Mucosa of gallbladder (tissue), 1 donor: ENCODE results near the gene LGI2. TPM values are rescaled to one million over a fixed set of nuclear protein-coding genes. Genes with fewer than 3 reads are reported as not detected.
A peak's percentile ranks its signal among the peaks of the same experiment; 100 is the strongest.
"Not testable (repeated sequence)": the region's sequence is repeated elsewhere in the genome, so short reads cannot be mapped to it uniquely, and the experiment has no call there.

ENCODE experiments used
- DNase-seq: peaks from one replicate; pipeline ENCODE4 v3.0.0-alpha.2; 2020; ENCODE audit warnings: low spot score
- total RNA-seq: library from RNA; stranded (reverse); gene quantifications from one replicate; pipeline ENCODE4 v1.2.1, GENCODE V29; 2021
- donor health status: DM: no; HTN: no; CAD: no.

LGI2 gene, protein sequence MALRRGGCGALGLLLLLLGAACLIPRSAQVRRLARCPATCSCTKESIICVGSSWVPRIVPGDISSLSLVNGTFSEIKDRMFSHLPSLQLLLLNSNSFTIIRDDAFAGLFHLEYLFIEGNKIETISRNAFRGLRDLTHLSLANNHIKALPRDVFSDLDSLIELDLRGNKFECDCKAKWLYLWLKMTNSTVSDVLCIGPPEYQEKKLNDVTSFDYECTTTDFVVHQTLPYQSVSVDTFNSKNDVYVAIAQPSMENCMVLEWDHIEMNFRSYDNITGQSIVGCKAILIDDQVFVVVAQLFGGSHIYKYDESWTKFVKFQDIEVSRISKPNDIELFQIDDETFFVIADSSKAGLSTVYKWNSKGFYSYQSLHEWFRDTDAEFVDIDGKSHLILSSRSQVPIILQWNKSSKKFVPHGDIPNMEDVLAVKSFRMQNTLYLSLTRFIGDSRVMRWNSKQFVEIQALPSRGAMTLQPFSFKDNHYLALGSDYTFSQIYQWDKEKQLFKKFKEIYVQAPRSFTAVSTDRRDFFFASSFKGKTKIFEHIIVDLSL
- 18.4 TPM for total RNA-seq

DNA sequence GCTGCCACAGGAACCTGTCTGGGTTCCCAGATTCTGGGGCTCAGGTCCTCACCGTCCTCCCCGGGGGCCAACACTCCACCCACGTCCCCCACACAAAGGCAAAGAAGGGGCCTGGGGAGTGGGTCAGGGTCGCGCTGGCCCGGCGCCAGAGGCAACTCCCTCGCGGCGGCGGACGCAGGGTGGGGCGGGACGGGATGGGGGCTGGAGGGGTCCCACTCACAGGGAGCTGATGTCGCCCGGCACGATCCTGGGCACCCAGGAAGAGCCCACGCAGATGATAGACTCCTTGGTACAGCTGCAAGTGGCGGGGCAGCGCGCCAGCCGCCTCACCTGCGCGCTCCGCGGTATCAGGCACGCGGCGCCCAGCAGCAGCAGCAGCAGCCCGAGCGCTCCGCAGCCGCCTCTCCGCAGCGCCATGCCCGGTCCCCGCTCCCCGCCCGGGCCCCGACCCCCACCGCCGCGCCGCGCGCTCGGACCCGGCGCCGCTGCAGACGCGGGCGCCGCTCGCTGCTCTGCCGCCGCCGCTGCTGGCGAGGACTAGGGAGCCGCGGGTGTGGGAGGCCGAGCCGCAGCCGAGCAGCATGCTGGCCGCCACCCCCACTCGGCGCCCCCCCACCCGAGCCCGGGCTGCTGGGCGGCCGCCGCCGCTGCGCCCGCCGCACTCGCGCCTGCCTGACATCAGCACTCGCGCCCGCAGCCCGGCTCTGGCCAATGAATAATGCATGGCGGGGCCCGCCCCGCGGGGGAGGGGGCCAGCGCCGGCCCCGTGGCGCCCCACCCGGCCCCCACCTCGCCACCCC lies at the start of gene LGI2:
Gene LGI2, minus strand, starts transcription at position 670 of the 800 bp plus-strand sequence. Its CDS starts 253 bp downstream, at position 417.
- DNase-seq = peak; percentile 25

DNA sequence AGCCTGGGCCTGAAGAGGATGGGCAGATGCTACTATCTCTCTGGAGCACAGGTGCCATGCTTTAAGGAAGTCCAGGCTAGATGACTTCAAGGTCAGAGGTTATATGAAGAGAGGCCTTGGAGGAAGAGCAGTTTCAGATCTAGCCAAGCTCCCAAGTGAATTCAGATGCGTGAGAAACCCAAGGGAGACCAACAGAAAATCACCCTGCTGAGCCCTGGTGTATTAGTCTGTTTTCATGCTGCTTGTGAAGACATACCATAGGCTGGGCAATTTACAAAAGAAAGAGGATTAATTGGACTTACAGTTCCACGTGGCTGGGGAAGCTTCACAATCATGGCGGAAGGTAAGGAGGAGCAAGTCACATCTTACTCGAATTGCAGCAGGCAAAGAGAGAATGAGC lies 47.8 kb upstream of the LGI2 start:
- DNase-seq = no peak

- DNase-seq = no peak
These were observed 46.1 kb upstream of the LGI2 start for GRCh38 chr4:25076625-25077398.

GRCh38 chr4:25075851-25076250 lies 45.1 kb upstream of the LGI2 start:
- DNase-seq = no peak

GRCh38 chr4:25075129-25075528 lies 44.4 kb upstream of the LGI2 start:
- DNase-seq = no peak

GRCh38 chr4:25070545-25070944 lies 39.8 kb upstream of the LGI2 start:
- DNase-seq = no peak

DNA sequence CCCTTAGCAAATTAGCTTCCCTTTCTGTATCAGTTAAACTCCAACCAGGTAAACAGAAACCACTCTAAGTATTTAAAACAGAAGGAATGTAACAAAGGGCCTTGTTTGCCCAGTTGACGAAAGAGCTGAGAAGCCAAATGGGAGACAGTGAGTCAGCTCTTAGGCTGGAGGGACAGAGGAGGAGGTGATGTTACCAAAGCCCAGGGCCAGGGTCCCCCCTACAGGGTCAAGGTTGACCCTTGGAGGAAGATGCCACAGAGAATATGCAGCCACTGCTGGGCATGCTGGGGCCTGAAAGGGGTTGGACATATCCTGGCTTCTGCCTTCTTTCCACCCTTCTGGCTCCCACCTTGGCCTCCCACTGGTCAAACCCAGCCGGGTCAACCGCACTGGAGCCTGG lies 38.3 kb upstream of the LGI2 start:
- no peak for DNase-seq

DNA sequence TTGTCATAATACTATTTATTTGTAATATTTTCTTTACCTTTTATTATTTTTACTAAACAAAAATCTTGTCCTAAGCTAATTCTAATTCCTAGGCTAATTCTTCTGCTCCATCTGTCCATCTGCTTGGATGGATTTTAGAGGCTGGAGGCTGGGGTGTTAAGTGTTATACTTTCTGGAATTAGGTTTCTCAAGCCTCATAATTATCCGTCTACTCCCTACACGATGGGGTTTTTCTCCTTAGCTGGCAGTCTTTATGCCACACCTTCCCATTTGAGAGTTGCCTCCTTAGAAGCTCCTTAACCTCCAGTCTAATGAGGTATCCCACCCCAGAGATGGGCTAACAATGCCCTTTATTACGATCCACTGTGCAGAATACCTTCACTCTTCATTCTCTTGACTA lies 37.6 kb upstream of the LGI2 start:
- no peak for DNase-seq

GRCh38 chr4:25065932-25066590 lies 35.3 kb upstream of the LGI2 start:
- DNase-seq = no peak

- DNase-seq = no peak
These were observed 34.7 kb upstream of the LGI2 start for GRCh38 chr4:25065431-25065858.

DNA sequence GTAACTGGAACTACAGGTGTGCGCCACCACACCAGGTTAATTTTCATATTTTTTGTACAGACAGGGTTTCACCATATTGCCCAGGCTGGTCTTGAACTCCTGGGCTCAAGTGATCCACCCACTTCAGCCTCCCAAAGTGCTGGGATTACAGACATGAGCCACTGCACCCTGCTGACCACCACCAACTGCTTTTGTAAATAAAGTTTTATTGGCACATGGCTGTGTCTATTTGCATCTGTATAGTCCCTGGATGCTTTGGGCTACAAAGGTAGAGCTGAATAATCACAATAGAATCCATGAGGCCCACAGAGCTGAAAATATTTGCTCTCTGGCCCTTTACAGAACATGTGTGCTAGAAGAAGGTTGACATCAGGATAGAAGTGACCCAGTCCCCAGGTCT lies 33.7 kb upstream of the LGI2 start:
- DNase-seq = not testable (repeated sequence)

GRCh38 chr4:25063116-25063515 lies 32.4 kb upstream of the LGI2 start:
- DNase-seq = no peak

- no peak for DNase-seq
These were observed 31.4 kb upstream of the LGI2 start for GRCh38 chr4:25062098-25062497.

GRCh38 chr4:25061602-25062001 lies 30.9 kb upstream of the LGI2 start:
- no peak for DNase-seq

- no peak for DNase-seq
These were observed 30.2 kb upstream of the LGI2 start for GRCh38 chr4:25060963-25061340.

GRCh38 chr4:25060241-25060962 lies 29.7 kb upstream of the LGI2 start:
- DNase-seq = no peak

GRCh38 chr4:25059791-25060190 lies 29.0 kb upstream of the LGI2 start:
- no peak for DNase-seq

- DNase-seq = no peak
These were observed 28.1 kb upstream of the LGI2 start for GRCh38 chr4:25058796-25059195.

GRCh38 chr4:25057299-25057698 lies 26.6 kb upstream of the LGI2 start:
- DNase-seq = no peak

DNA sequence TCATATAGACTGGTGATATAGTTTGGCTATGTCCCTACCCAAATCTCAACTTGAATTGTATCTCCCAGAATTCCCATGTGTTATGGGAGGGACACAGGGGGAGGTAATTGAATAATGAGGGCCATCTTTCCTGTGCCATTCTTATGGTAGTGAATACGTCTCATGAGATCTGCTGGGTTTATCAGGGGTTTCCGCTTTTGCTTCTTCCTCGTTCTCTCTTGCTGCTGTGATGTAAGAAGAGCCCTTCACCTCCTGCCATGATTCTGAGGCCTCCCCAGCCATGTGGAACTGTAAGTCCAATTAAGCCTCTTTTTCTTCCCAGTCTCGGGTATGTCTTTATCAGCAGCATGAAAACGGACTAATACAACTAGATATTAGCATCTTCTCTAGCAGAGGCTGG lies 21.3 kb upstream of the LGI2 start:
- DNase-seq = not testable (repeated sequence)

- no peak for DNase-seq
These were observed 20.8 kb upstream of the LGI2 start for GRCh38 chr4:25051534-25051933.
